Caki2 (cell line): ENCODE results near the gene EPB41L4B. TPM values are rescaled to one million over a fixed set of nuclear protein-coding genes. Genes with fewer than 3 reads are reported as not detected.

Source experiments
- DNase-seq: peaks from one replicate; pipeline ENCODE4 v3.0.0-alpha.2; 2015; ENCODE audit warnings: low read depth
- in situ Hi-C: cut with HindIII; loops from 2 replicates; pipeline ENCODE4 v1.10.0; 2016; ENCODE audit warnings: low sequenced_read_pairs, low pct_unique_long_range_greater_than_20kb, mixed read lengths
- total RNA-seq: library from RNA; depleted of rRNA; stranded (reverse); fragments of >200 nt; shearing (Covaris generic); gene quantifications from 2 replicates; pipeline ENCODE4 v1.2.3, GENCODE V29; 2014; ENCODE audit warnings: low replicate concordance

EPB41L4B gene
- total RNA-seq, 1 experiment from 2014 or later = 4.4 TPM

DNA sequence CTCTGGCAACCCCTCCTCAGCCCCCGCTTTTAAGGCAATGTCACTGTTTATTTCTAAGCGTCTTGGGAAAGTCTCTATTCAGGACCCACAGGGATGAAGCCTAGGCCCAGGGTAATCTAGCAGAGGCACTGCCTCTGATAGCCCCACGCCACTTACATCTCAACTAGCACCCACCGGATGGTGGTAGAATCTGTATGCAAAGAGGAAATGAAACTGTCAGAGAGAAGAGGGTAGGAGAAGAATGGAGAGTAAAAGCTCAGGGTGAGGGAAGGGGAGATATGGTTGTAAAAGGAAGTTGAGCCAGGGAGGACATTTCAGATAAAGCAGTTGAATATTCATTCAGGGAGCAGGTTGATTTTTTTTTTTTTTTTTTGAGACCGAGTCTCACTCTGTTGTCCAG lies 156.8 kb downstream of the EPB41L4B start:
- DNase-seq = no peak
- in situ Hi-C loops = no loop called here

DNA sequence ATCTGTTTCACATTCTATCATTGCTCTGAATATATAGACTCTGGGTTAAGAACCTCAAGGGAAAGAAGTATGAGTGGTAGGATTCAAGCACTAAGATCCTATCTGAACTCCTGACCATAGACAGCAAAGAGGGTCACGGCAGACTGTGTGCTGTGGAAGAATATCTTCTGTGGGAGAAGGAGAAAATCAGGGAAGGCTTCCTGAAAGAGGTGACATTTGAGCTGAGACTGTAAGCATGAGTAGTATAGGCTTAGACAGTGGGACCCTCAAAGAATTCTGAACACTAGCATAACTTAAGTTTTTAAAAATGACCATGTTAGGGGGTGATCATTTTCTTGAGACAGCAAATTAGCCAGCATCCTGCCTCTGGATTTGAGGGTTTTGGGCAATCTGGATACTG lies 157.7 kb downstream of the EPB41L4B start:
- in situ Hi-C loops = no loop called here
- no peak for DNase-seq

DNA sequence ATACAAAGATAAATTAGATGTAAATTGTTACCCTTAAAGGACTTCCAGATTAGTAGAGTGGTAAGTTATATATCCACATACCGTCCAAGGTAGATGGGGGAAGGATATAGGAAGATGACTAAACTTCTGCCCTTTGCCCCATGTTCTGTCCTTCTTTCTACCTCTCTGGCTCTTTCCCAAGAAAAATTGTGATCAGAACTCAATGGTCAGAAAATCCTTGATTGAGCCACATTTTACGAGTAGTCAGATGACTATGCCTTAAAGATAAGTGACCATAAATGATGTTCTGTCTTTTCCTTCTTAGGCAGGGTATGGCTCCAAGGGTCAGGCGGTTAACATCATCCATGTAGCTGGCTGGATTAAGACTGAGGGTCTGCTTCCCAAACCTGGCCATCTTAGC lies 158.2 kb downstream of the EPB41L4B start:
- in situ Hi-C loops = no loop called here

DNA sequence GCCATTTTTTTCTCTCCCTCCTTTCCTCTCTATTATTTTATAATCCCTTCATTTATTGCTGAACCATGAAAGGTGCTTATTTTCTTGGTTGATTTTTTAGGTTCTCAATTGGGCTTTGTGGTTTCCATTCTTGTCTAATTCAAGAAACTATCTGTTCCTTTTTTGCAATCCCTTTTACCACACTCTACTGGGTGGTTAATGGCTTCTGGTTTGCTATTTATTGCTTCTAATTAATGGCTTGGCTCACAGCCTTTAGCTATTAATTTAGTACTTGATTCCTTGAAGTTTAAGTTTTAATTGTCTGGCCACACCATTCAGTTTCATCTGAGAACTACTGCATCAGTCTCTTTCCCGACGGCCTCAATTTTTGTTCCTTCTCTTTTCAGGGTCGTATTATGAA lies 159.4 kb downstream of the EPB41L4B start:
- in situ Hi-C loops = no loop called here
- no peak for DNase-seq

More for the DNA sequence above, 158.2 kb downstream of the EPB41L4B start:
- DNase-seq = no peak

DNA sequence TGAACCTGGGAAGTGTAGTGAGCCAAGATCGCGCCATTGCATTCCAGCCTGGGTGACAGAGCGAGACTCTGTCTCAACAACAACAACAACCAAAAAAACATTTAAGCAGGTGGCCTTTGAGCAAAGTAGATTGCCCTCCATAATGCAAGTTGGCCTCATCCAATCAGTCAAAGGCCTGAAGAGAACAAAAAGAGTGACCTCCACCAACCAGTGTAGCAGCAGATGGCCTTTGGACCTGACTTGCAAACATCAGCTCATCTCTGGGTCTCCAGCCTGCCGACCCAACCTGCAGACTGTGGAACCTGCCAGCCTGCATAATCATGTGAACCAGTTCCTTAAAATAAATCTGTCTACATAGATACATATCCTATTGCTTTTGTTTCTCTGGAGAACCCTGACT lies 161.3 kb downstream of the EPB41L4B start:
- no peak for DNase-seq
- in situ Hi-C loops = no loop called here

DNA sequence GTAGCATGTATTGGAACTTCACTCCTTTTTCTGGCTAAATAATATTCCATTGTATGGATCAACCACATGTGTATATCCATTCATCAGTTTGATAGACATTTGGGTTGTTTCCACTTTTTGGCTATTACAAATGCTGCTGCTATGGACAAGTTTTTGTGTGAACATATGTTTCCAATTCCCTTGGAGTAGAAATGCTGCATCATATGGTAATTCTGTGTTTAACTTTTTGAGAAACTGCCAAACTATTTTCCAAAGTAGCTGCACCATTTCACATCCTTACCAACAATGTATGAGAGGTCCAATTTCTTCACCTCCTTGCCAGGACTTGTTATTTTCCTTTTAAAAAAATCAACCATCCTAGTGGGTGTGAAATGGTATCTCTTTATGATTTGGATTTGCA lies 162.2 kb downstream of the EPB41L4B start:
- DNase-seq = no peak

DNA sequence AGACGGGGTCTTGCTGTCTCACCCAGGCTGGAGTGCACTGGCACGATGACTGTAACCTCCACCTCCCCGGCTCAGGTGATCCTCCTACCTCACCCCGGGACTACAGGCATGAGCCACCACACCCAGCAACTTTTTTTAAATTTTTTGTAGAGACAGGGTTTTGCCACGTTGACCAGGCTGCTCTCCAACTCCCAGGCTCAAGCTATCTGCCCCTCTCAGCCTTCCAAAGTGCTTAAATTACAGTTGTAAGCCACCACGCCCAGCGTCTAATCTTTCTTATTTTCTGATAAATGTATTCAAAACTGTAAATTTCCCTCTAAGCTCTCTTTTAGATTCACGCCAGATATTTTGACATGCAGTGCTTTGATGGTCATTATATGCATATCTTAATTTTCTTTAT lies 164.2 kb downstream of the EPB41L4B start:
- in situ Hi-C loops = no loop called here
- no peak for DNase-seq

More for the DNA sequence above, 162.2 kb downstream of the EPB41L4B start:
- in situ Hi-C loops = no loop called here

DNA sequence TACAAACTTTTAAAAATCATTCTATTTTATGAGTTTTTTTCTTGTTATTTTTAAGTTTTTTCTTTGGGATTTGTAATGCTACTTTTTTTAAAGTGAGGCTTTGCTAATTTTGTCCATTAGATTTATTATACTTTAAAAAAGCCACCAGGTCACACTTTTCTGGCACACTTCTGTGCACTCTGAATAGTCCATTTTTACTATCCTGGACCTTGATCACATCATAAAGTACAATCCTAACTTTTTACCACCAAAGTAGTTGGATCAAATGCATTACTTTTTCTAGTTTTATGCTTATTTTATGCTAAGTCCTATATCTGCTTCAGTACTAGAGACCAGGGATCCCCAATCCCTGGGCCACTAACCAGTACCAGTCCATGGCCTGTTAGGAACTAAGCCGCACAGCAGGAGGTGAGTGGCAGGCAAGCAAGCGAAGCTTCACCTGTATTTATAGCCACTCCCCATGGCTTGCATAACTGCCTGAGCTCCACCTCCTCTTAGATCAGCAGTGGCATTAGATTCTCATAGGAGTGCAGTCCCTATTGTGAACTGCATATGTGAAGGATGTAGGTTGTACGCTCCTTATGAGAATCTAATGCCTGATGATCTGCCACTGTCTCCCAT lies 169.8 kb downstream of the EPB41L4B start:
- no peak for DNase-seq
- in situ Hi-C loops = no loop called here

DNA sequence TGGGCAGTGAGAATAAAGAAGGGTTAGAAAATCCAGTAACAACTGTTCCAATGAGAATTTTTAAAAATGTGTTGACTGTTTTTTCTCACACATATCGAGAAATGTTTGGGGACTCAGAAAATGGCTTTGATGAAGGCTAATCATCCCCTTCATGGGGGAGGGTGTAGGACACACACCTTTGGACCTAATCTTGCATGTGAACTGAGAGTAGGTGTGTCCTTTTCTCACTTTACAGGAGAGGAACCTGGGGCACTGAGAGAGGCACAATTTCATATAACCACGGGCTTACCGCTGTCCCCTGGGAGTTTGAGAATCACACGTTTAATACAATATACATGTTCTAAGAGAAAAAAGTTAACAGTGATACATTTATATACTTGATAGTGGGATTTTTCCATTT lies 171.1 kb downstream of the EPB41L4B start:
- in situ Hi-C loops = no loop called here
- DNase-seq = no peak

DNA sequence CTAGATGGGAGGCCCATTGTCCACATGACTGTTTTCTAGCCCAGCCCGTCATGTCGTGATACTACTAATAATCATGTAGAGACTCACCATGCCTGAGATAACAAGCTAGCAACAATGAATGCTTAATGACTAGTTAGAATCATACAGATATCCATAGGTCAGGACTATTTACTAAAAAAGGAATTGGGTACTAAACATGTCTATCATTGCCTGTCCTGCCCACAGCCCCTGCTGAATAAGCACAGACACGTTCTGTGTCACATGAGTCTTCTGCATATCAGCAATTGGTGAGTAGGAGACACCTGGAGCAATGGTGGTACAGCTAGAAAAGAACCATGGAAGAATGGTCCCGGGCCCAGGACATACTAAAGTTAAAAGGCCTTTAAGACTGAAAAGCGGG lies 171.8 kb downstream of the EPB41L4B start:
- no peak for DNase-seq
- in situ Hi-C loops = no loop called here

DNA sequence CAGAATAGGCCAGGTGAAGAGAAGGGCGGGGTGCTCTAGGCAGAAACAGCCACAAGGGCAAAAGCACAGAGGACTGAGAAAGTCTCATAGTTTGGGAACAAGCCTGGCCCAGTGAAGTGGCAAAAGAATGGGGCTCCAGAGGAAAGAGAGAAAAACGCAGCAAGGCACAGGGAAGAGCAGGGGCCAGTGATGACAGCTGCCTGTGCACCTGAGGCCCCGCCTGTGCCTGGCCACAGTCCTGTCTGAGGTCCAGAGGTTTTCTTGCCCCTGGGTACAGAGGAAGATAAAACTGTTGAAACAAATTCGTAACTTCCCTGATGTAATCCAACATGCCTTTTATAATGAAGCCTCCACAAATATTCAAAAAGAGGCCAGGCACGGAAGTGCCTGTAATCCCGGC lies 175.8 kb downstream of the EPB41L4B start:
- no peak for DNase-seq
- in situ Hi-C loops = no loop called here

DNA sequence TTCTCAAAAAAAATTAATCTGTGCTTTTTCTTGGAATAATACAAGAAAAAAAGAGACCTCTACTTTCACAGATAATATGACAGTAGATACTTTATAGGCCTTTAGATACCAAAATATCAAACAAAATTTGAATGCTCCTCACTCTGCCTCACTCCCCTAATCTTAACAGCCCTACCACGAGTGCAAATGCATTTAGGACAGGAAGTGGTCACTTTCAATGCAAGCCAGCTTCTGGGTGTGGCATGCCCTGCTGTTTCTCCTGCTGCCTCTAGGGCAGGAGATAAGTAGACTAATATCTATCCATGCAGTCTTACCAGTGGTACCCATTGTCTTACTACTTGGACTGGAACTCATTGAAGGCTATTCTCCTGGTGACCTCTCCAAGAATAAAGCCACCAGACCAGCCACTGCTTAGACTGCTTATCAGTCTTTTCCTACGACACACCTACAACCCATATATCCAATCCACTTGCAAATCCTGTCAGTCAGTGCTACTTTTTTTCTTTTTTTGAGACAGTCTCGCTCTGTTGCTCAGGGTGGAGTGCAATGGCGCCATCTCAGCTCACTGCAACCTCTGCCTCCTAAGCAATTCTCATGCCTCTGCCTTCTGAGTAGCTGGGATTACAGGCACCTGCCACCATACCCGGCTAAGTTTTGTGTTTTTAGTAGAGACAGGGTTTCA lies 176.8 kb downstream of the EPB41L4B start:
- in situ Hi-C loops = no loop called here

DNA sequence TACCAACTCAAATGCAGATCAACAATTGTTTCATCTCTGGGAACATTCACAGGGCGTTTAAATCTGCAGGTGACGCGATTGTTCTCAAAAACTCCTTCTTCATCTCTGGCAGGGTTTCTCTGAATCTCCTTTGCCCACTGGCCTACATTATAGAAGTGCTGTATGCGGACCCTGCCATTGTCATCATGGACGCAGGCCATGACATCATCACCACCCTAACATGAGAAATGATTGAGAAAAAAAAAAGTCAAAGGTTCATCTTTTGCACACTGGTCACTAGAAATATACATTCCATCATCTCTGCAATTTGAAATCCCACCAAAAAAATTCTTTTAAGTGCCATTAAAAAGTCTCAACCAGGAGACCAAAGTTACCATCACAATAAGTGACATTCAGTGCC lies 179.5 kb downstream of the EPB41L4B start:
- no peak for DNase-seq
- in situ Hi-C loops = no loop called here

More for the DNA sequence above, 176.8 kb downstream of the EPB41L4B start:
- peak; percentile 6 for DNase-seq

DNA sequence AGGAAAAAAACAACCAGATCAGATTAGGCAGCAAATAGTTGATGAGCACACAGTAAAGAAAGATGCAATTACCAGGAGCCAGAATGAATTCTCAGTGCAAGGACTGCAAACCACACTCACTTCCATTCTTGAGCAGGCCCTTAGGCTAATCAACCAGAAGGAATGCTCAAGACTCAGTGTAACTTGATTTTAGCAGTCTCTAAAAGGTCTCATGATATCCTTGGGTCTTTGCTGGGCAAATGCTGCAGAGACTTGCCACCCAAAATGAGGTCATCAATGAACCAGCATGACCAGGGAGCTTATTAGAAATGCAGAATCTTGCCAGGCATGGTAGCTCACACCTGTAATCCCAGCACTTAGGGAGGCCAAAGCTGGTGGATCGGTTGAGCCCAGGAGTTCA lies 181.0 kb downstream of the EPB41L4B start:
- in situ Hi-C loops = no loop called here
- no peak for DNase-seq

DNA sequence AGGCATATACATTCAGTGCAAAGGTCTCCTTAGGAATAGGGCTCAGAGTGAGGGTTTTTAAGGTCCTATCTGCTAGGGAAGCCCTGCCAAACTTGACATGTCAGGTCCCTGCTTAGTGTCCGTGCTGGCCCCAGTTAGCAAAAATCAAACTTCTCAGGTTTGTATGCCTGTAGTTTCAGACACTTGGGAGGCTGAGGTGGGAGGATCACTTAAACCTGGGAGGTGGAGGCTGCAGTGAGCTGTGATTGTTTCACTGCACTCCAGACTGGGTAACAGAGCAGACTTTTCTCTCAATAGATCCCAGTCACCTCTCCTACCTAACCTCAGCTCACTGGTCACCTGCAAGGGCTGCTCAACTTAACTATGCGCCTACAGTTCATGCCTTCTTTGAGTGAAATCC lies 182.4 kb downstream of the EPB41L4B start:
- in situ Hi-C loops = no loop called here
- DNase-seq = no peak

DNA sequence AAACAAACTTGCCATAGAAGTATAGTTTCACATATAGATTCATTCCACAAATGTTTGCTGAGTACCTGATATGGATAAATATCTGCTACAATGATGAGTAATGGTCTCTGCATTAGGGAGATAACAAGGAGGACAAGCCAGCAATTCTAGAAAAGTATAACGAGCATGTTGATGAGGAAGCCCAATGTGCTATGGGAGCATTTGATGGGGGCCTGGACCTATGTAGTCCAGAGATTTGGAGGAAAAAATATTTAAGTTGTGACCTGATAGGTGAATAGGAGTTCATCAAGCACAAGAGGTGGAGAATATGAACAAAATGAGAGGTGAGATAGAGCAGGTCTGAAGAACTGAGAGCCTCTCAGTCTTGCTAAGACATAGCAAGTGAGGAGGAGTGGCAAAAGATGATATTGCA lies 186.7 kb downstream of the EPB41L4B start:
- in situ Hi-C loops = no loop called here

DNA sequence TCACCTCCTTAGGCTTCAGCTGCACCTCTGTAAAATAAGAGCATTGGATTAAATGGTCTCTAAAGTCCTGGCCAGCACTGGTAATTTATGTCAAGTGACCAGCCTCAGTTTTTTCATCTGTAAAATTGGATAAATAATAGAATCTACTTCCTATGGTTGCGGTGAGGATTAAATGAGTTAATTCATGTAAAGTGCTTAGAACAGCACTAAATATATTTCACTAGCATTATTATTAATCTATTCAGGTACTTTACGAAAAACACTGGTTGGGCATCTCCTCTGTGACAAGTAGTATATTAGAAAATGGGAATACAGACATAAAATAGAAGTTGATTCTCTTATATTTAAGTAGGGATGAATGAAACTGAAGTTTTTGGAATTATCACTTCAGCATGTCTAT lies 187.3 kb downstream of the EPB41L4B start:
- no peak for DNase-seq
- in situ Hi-C loops = no loop called here

More for the DNA sequence above, 186.7 kb downstream of the EPB41L4B start:
- DNase-seq = no peak

DNA sequence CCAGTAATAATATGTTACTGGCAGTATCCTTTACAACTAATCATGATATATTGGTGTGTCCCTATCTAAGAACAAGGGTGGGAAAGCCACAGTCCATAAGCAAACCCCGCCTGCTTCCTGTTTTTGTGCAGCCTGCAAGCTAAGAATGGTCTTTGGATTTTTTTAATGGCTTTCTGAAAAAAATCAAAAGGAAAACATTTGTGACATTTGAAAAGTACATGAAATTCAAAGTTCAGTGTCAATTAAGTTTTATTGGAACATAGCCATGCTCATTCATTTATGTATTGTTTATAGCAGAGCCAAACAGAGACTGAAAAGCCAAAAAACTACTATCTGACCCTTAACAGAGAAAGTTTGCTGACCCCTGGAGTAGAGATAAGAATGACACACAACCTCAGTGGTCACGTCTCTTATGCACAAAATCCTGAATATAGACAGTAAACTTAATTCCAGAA lies 188.3 kb downstream of the EPB41L4B start:
- DNase-seq = no peak
- in situ Hi-C loops = no loop called here

DNA sequence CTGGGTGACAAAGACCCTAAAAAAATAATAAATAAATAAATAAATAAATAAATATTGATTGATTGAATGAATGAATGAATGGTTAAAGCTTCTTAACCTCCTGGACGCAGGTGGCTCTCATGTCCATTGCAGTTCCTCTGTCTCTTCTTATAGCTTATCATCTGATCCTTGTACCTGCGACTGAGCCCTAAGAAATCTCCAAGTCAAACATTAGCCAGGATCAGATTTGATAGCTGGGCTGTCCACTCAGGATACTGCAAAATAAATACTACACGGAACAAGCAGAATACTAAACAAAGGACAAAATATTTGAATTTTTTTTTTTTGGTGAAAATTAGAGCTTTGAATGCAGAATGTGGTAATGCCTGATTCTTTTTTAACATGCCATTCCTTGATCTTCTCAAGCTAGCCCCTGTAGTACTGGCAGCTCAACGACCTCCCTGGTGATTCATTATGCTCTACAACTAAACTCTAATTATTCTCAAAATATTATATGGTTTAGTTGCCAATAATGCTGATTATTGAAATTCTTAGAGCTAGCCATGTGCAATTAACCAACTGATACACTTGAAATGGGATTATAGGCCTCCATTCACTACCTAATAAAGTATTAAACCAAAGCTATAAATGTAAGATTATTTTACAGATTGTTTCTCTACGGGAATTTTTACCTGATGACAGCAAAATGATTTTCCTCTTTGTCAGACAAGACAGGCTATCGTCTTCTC lies 191.2 kb downstream of the EPB41L4B start:
- in situ Hi-C loops = no loop called here
- no peak for DNase-seq
